Mesodermal cell (in vitro differentiated cells): ENCODE results near the gene NAPB.
"Not testable (repeated sequence)": the region's sequence is repeated elsewhere in the genome, so short reads cannot be mapped to it uniquely, and the experiment has no call there.

Experiments
- H3K27ac ChIP-seq: 2 replicates; pipeline ENCODE4 v1.7.0; 2013; ENCODE audit warnings: mild to moderate bottlenecking, low read depth, low read length, moderate library complexity; ENCODE audit not compliant: severe bottlenecking
- H3K36me3 ChIP-seq: 2 replicates; pipeline ENCODE4 v1.7.1; 2013; ENCODE audit warnings: mild to moderate bottlenecking, low read length, moderate library complexity; ENCODE audit not compliant: control insufficient read depth, insufficient read depth
- H3K4me1 ChIP-seq: one replicate; pipeline ENCODE4 v1.7.1; 2013; ENCODE audit warnings: mild to moderate bottlenecking, low read length; ENCODE audit not compliant: insufficient read depth, control insufficient read depth, poor library complexity, severe bottlenecking
- H3K4me3 ChIP-seq: 2 replicates; pipeline ENCODE4 v1.7.0; 2013; ENCODE audit warnings: low read length, control low read depth, mild to moderate bottlenecking; ENCODE audit not compliant: insufficient read depth, poor library complexity, severe bottlenecking; ENCODE audit errors: extremely low read depth
- H3K9me3 ChIP-seq: 2 replicates; pipeline ENCODE4 v1.7.1; 2013; ENCODE audit warnings: mild to moderate bottlenecking, low read length, moderate library complexity; ENCODE audit not compliant: control insufficient read depth
- WGBS, 2 experiments: methylation state at CpG; one replicate each; pipeline ENCODE4 v1.1.5; 2013; ENCODE audit warnings: missing lambda C conversion rate in 2 of 2; ENCODE audit not compliant: insufficient coverage in 2 of 2; 5-methylcytosine and 5-hydroxymethylcytosine counted together

The NAPB gene

GRCh38 chr20:23357767-23358562, 63.3 kb downstream of the NAPB start:
- Histone ChIP-seq H3K27ac (peak overlapping the region; percentile 95), H3K4me3 (peak overlapping the region; percentile 62), H3K9me3 (no peaks in the 10 kb centered on the region), H3K36me3 (peaks cover 33% of the 10 kb centered on the region), H3K4me1 (peaks cover 34% of the 10 kb centered on the region)
- 0% methylated on average over 43 to 58 of the region's 71 CpGs for WGBS, 2 experiments

- Histone ChIP-seq H3K36me3 (peaks cover 37% of the 10 kb centered on the region), H3K4me1 (peaks cover 33% of the 10 kb centered on the region), H3K4me3 (no peak overlapping the region), H3K9me3 (no peaks in the 10 kb centered on the region), H3K27ac (no peak overlapping the region)
- 93 to 96% methylated on average over 20 to 23 of the region's 27 CpGs for WGBS, 2 experiments
Observed at GRCh38 chr20:23356203-23356602, 65.1 kb downstream of the NAPB start.

GRCh38 chr20:23350904-23351838, 70.1 kb downstream of the NAPB start:
- 2 to 3% methylated on average over 50 to 51 of the region's 64 CpGs for WGBS, 2 experiments
- peak overlapping the region; percentile 99 for H3K4me3 ChIP-seq
- no peaks in the 10 kb centered on the region for H3K9me3 ChIP-seq
- peak overlapping the region; percentile 98 for H3K27ac ChIP-seq
- H3K4me1 ChIP-seq, result peaks cover 11% of the 10 kb centered on the region
- peaks cover 35% of the 10 kb centered on the region for H3K36me3 ChIP-seq

GRCh38 chr20:23350196-23350903, 70.9 kb downstream of the NAPB start, which contains the start of gene NXT1:
TSS of gene NXT1 (plus strand) at chr20:23350791. CDS start at chr20:23354042, 3,251 bp downstream.
- Histone ChIP-seq H3K4me1 (peaks cover 8% of the 10 kb centered on the region), H3K27ac (peak within 1 kb of the TSS; percentile 98), H3K36me3 (peaks cover 28% of the 10 kb centered on the region), H3K9me3 (no peaks in the 10 kb centered on the region), H3K4me3 (peak within 1 kb of the TSS; percentile 99)
- WGBS, 2 experiments, result 0% methylated on average over 47 to 58 of the region's 65 CpGs

GRCh38 chr20:23349338-23350195, 71.7 kb downstream of the NAPB start:
- H3K4me1 ChIP-seq, result peaks cover 10% of the 10 kb centered on the region
- H3K9me3 ChIP-seq, result no peaks in the 10 kb centered on the region
- H3K4me3 ChIP-seq, result peak overlapping the region; percentile 99
- WGBS, 2 experiments, result 15 to 28% methylated on average over 10 to 17 of the region's 23 CpGs
- H3K36me3 ChIP-seq, result peaks cover 20% of the 10 kb centered on the region
- H3K27ac ChIP-seq, result peak overlapping the region; percentile 98

GRCh38 chr20:23348510-23348909, 72.8 kb downstream of the NAPB start:
- peaks cover 14% of the 10 kb centered on the region for H3K4me1 ChIP-seq
- not testable (repeated sequence) for H3K36me3 ChIP-seq, H3K9me3 ChIP-seq, H3K4me3 ChIP-seq
- peak overlapping the region; percentile 98 for H3K27ac ChIP-seq
- WGBS, 2 experiments, result 80 to 82% methylated on average over 2 to 3 of the region's 6 CpGs

GRCh38 chr20:23347791-23348190, 73.5 kb downstream of the NAPB start:
- 98 to 99% methylated on average over 6 of the region's 6 CpGs for WGBS, 2 experiments
- Histone ChIP-seq H3K27ac (no peak overlapping the region), H3K9me3 (no peaks in the 10 kb centered on the region)

GRCh38 chr20:23346002-23346401, 75.3 kb downstream of the NAPB start:
- H3K27ac ChIP-seq, result no peak overlapping the region
- 80 to 93% methylated on average over 3 to 4 of the region's 4 CpGs for WGBS, 2 experiments

More at GRCh38 chr20:23347791-23348190, 73.5 kb downstream of the NAPB start:
- no peak overlapping the region for H3K4me3 ChIP-seq
- H3K4me1 ChIP-seq, result peaks cover 14% of the 10 kb centered on the region
- peaks cover 2% of the 10 kb centered on the region for H3K36me3 ChIP-seq

GRCh38 chr20:23344336-23344735, 77.0 kb downstream of the NAPB start:
- WGBS, 2 experiments, result 79 to 94% methylated on average over 2 to 4 of the region's 5 CpGs
- Histone ChIP-seq H3K27ac (no peak overlapping the region), H3K36me3 (no peaks in the 10 kb centered on the region), H3K4me1 (peaks cover 17% of the 10 kb centered on the region), H3K4me3 (no peak overlapping the region), H3K9me3 (no peaks in the 10 kb centered on the region)

More at GRCh38 chr20:23346002-23346401, 75.3 kb downstream of the NAPB start:
- no peak overlapping the region for H3K4me3 ChIP-seq
- H3K36me3 ChIP-seq, result no peaks in the 10 kb centered on the region
- H3K4me1 ChIP-seq, result peaks cover 14% of the 10 kb centered on the region
- H3K9me3 ChIP-seq, result no peaks in the 10 kb centered on the region
